WERI-Rb-1 (cell line): ENCODE data around the gene NME4.
"Not testable (repeated sequence)": the region's sequence is repeated elsewhere in the genome, so short reads cannot be mapped to it uniquely, and the experiment has no call there.

Experiments used
- DNase-seq: peaks from one replicate; pipeline ENCODE4 v3.0.0-alpha.2; 2020
- H3K27ac ChIP-seq: fragments of 250-450 bp; sonication (Bioruptor Pico); 2 replicates; pipeline ENCODE4 v1.5.1; 2020; ENCODE audit warnings: mild to moderate bottlenecking, moderate library complexity
- H3K27me3 ChIP-seq: fragments of 250-450 bp; sonication (Bioruptor Pico); 2 replicates; pipeline ENCODE4 v1.5.1; 2021; ENCODE audit warnings: mild to moderate bottlenecking, low read depth, moderate library complexity; ENCODE audit not compliant: insufficient read depth, severe bottlenecking
- H3K36me3 ChIP-seq: fragments of 250-450 bp; sonication (Bioruptor Pico); 2 replicates; pipeline ENCODE4 v1.5.1; 2020; ENCODE audit warnings: mild to moderate bottlenecking, moderate library complexity
- H3K4me3 ChIP-seq: 2 replicates; pipeline ENCODE4 v1.5.1; 2011; ENCODE audit warnings: low read depth, mild to moderate bottlenecking, control low read depth, low read length
- H3K9me3 ChIP-seq: fragments of 250-450 bp; sonication (Bioruptor Pico); 2 replicates; pipeline ENCODE4 v1.5.1; 2021; ENCODE audit warnings: mild to moderate bottlenecking, moderate library complexity; ENCODE audit not compliant: severe bottlenecking
- TF ChIP-seq, protein P1 (sequence below): IDR thresholded peaks from 2 replicates; pipeline ENCODE4 v1.5.1; 2011; ENCODE audit warnings: low read depth, mild to moderate bottlenecking, control low read depth, inconsistent platforms, low read length

The NME4 gene

DNA sequence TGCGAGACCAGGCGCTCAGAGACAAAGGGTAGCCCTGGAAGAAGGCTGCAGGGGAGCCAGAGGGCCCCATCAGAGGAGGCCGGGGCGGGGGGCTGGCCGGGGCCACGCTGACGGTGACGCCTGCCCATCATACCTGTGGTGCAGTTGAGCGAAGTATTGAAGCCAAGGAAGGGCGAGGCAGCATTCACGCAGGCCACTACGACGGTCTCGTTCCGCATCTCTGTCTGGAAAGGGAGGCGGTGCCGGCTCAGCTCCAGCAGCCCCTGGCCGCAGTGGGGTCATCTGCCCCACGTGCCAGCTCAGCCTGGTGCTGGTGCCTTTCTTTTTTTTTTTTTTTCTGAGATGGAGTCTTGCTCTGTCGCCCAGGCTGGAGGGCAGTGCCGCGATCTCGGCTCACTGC is 21.8 kb upstream of the NME4 start:
- H3K4me3 ChIP-seq, result no peak overlapping the region
- H3K27me3 ChIP-seq, result no peaks in the 10 kb centered on the region
- no peak overlapping the region for H3K27ac ChIP-seq
- TF ChIP-seq, protein P1, sequence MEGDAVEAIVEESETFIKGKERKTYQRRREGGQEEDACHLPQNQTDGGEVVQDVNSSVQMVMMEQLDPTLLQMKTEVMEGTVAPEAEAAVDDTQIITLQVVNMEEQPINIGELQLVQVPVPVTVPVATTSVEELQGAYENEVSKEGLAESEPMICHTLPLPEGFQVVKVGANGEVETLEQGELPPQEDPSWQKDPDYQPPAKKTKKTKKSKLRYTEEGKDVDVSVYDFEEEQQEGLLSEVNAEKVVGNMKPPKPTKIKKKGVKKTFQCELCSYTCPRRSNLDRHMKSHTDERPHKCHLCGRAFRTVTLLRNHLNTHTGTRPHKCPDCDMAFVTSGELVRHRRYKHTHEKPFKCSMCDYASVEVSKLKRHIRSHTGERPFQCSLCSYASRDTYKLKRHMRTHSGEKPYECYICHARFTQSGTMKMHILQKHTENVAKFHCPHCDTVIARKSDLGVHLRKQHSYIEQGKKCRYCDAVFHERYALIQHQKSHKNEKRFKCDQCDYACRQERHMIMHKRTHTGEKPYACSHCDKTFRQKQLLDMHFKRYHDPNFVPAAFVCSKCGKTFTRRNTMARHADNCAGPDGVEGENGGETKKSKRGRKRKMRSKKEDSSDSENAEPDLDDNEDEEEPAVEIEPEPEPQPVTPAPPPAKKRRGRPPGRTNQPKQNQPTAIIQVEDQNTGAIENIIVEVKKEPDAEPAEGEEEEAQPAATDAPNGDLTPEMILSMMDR, result no peak
- H3K9me3 ChIP-seq, result peaks cover 2% of the 10 kb centered on the region
- H3K36me3 ChIP-seq, result peaks cover 65% of the 10 kb centered on the region
- DNase-seq, result no peak

DNA sequence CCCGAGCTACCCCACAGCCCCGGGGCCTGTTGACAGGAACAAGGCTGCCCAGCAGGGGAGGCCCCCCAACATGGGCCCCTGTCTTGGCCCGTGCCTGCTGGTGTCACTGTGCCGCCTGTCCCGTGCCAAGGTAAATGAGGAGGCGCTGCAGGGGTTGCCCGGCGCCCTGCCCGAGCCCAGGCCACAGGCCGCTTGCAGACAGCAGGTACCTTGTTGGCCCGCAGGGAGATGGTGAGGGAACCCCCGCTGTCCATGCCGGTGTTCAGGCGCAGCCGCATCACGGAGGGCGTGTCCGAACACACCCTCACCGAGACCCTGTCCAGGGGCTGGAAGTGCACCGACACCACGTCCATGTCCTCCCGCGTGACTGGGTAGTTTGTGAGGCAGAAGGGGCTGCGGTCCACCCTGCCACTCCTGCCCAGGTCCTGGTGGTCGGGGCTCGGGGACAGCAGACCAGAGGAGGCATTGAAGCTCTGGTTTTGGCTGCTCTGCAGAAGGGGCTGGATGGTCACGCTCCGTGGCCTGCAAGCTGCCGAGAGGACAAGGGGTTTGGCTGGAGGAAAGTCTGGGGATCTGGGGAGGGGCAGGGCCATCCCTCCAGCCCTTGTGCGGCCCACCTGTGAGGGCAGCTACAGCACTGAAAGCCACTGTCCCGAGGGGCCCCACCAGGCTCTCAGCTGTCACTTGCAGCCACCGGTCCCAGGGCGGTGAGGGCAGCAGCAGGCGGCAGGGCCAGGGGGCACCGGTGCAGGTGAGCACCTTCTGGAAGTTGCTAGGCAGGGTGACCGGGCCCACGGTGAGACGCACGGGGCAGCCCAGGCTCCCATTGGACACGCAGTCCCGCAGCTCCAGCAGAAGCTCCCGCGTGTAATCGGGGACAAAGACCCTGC is 20.8 kb upstream of the NME4 start:
- Histone ChIP-seq H3K27me3 (no peaks in the 10 kb centered on the region), H3K27ac (no peak overlapping the region), H3K36me3 (peaks cover 59% of the 10 kb centered on the region), H3K9me3 (peaks cover 2% of the 10 kb centered on the region), H3K4me3 (no peak overlapping the region)
- DNase-seq, result no peak
- TF ChIP-seq, protein P1, result no peak

DNA sequence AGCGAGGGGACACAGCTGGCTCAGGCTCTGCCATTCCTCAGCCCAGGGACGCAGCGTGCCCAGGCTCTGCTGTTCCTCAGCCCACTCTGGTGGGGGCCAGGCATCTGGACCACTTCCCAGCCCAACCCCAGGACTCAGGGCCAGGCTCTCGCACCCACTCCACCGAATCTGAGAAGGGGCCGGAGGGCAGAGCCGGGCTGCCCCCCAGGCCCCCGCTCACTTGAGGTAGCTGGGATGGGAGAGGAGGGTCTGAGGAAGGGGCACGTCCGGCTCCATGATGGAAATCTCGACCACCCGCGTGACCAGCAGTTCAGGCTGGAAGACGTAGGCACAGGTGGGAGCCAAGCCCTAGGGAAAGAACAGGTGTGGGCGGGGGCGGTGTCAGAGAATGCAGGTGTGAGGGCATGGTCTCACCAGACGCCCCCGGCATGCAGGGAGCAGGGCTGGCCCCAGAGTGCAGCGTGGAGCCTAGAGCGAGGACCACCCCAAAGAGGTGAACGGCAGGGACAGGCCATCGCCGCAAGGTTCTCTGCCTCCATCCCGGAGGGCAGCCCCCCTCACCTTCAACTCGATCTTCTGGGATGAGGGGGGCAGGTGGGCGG is 20.1 kb upstream of the NME4 start:
- TF ChIP-seq, protein P1, result no peak
- Histone ChIP-seq H3K4me3 (no peak overlapping the region), H3K27ac (no peak overlapping the region), H3K36me3 (peaks cover 52% of the 10 kb centered on the region), H3K9me3 (peaks cover 2% of the 10 kb centered on the region), H3K27me3 (no peaks in the 10 kb centered on the region)
- DNase-seq, result no peak

DNA sequence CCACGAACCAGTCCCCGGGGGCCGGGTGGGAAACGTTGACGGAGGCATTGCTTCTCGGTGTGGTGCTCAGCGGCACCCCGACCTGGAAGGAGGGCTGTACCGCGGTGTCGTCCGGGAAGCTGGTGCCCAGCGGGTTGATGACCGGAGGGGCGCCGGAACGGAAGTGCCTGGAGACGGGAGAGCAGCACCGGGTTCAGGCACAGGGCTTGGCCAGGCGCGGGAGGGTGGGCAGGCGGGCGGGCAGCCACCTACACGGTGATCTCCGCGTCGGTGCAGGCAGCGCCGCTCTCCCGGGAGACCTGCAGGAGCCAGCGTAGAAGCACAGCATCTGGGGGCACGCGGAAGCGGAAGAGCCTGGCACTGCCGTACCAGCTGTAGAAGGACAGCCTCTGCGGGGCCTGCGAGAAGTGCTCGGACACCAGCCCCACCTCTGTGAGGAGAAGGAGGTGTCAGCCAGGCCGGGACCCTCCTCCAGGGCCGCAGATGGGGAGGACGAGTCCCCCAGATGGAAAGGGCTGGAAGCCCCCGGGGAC is 19.5 kb upstream of the NME4 start:
- no peak overlapping the region for H3K27ac ChIP-seq
- DNase-seq, result no peak
- H3K4me3 ChIP-seq, result no peak overlapping the region
- H3K27me3 ChIP-seq, result no peaks in the 10 kb centered on the region
- peaks cover 2% of the 10 kb centered on the region for H3K9me3 ChIP-seq
- TF ChIP-seq, protein P1, result no peak
- H3K36me3 ChIP-seq, result peaks cover 46% of the 10 kb centered on the region

DNA sequence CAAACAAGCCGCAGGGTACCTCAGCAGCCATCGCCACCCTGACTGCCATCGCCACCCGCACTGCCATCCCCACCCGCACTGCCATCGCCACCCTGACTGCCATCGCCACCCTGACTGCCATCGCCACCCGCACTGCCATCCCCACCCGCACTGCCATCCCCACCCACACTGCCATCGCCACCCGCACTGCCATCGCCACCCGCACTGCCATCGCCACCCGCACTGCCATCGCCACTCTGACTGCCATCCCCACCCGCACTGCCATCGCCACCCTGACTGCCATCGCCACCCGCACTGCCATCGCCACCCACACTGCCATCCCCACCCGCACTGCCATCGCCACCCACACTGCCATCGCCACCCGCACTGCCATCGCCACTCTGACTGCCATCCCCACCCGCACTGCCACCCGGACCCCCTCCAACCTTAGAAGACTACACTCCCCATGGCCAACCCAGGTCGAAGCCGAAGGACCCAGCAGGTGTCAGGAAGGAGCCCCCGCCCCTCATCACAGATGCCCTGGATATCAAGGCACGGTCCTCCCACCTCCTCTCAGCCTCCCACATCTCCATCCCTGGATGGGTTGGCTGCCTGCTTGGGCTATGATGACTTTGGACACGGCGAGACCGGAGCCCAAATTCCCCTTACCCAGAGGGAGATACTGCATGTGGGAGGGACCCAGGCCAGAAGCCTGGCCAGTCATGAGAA is 18.7 kb upstream of the NME4 start:
- H3K27ac ChIP-seq, DNase-seq, H3K27me3 ChIP-seq, H3K4me3 ChIP-seq, H3K9me3 ChIP-seq: not testable (repeated sequence)
- peaks cover 38% of the 10 kb centered on the region for H3K36me3 ChIP-seq

DNA sequence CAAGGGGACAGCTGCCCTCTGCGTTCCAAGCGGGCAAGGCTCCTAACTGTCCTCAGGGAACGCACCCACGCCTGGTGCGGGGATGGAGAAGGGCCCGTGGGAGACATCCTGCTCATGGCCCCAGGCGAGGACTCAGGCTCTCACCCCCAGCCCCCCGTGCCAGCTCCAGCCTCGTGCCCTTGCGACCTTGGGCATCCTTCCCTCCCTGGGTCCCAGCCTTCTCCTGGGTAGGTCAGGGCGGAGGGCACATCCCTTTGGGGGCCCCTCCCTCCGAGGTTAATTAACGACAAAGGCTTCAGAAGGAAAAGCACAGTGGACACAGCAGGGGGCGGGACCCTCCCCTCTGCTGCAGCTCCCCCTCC is 18.2 kb upstream of the NME4 start:
- TF ChIP-seq, protein P1, result no peak
- no peak for DNase-seq
- H3K36me3 ChIP-seq, result peaks cover 33% of the 10 kb centered on the region
- no peaks in the 10 kb centered on the region for H3K27me3 ChIP-seq
- no peak overlapping the region for H3K27ac ChIP-seq
- H3K9me3 ChIP-seq, result peaks cover 2% of the 10 kb centered on the region
- H3K4me3 ChIP-seq, result no peak overlapping the region
